HG02981 (cell line): ENCODE data around the gene COX6A2.

Source experiments
- ATAC-seq: cut with Tn5 transposase; IDR thresholded peaks from one replicate; pipeline ENCODE4 v1.9.1; 2021; ENCODE audit warnings: mild to moderate bottlenecking, moderate library complexity; ENCODE audit not compliant: unreplicated experiment

COX6A2 gene

GRCh38 chr16:31428279-31428597 lies at the start of gene COX6A2:
Gene COX6A2, minus strand, starts transcription at chr16:31428360. Its CDS starts 35 bp downstream, at chr16:31428325.
- no peak for ATAC-seq

- peak; percentile 26 for ATAC-seq
These were observed 49.4 kb upstream of the COX6A2 start for GRCh38 chr16:31477220-31478216.

GRCh38 chr16:31476303-31477219 lies 48.4 kb upstream of the COX6A2 start:
- peak; percentile 68 for ATAC-seq

- no peak for ATAC-seq
These were observed 47.8 kb upstream of the COX6A2 start for GRCh38 chr16:31475946-31476302.

- ATAC-seq: no peak
These were observed 46.9 kb upstream of the COX6A2 start for GRCh38 chr16:31474773-31475738.

- no peak for ATAC-seq
These were observed 46.1 kb upstream of the COX6A2 start for GRCh38 chr16:31474173-31474714.

- ATAC-seq: no peak
These were observed 45.3 kb upstream of the COX6A2 start for GRCh38 chr16:31473264-31473984.

GRCh38 chr16:31472709-31473203 lies 44.6 kb upstream of the COX6A2 start:
- no peak for ATAC-seq

GRCh38 chr16:31471875-31472708 lies 43.9 kb upstream of the COX6A2 start, which contains the start of gene TGFB1I1:
Gene TGFB1I1, plus strand, starts transcription at chr16:31472152. Its CDS starts 37 bp downstream, at chr16:31472189.
- ATAC-seq: no peak

GRCh38 chr16:31471241-31471874 lies 43.2 kb upstream of the COX6A2 start:
- no peak for ATAC-seq

GRCh38 chr16:31470615-31471014 lies 42.5 kb upstream of the COX6A2 start:
- no peak for ATAC-seq

- ATAC-seq: no peak
These were observed 39.7 kb upstream of the COX6A2 start for GRCh38 chr16:31467858-31468257.

- ATAC-seq: peak; percentile 69
These were observed 39.1 kb upstream of the COX6A2 start for GRCh38 chr16:31467151-31467773.

- no peak for ATAC-seq
These were observed 38.3 kb upstream of the COX6A2 start for GRCh38 chr16:31466381-31466841.

- no peak for ATAC-seq
These were observed 37.7 kb upstream of the COX6A2 start for GRCh38 chr16:31465788-31466370.

GRCh38 chr16:31464781-31465260 lies 36.7 kb upstream of the COX6A2 start:
- no peak for ATAC-seq

- no peak for ATAC-seq
These were observed 36.2 kb upstream of the COX6A2 start for GRCh38 chr16:31464348-31464769.
